Fibroblast of skin of back (primary cell): ENCODE results near the gene EPB41L4B. TPM values are rescaled to one million over a fixed set of nuclear protein-coding genes. Genes with fewer than 3 reads are reported as not detected.
"Not testable (repeated sequence)": the region's sequence is repeated elsewhere in the genome, so short reads cannot be mapped to it uniquely, and the experiment has no call there.

ENCODE experiments used
- DNase-seq: peaks from one replicate; pipeline ENCODE4 v3.0.0-alpha.2; 2013
- polyA plus RNA-seq, 2 experiments: library from polyadenylated mRNA; unstranded; fragments of 120-200 nt; gene quantifications; one replicate each; pipeline ENCODE4 v1.2.1, GENCODE V29; 2013; ENCODE audit not compliant: insufficient read length in 2 of 2

The EPB41L4B gene
- polyA plus RNA-seq (2013, experiment 1 of 2; ENCODE audit: insufficient read length) = 8.0 TPM
- polyA plus RNA-seq (2013, experiment 2 of 2; ENCODE audit: insufficient read length) = 3.3 TPM

DNA sequence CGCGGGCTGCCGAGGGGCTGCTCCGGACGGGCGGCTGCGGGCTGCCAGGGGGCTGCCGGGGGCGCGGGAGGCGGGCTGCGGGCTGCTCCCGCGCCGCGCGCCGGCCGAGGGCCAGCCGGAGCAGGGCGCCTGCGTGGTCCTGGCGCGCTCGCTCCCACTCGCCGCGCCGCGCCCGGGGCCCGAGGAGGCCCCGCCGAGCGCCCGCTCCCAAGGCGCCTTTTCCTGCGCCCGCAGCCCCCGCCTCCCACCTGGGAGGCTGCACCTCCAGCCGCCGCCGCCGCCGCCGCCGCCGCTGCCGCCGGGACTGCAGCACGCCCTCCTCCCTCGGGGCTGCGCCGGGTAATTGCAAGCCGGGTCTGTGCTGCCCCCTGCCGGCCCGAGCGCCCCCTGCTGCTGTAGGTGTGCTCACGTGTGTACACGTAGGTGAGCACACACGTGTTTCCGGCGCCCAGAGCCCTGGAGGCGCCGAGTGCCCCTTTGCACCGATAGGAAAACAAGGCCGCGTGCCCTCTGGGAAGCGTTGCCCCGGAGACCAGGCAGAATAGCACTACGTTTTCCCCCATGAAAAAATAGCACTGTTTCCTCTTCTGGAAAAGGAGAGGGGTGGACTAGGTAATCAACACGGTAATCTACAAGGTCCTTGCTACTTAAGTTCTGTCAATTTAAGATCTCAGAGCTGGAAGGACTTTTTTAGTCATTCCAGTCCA is at the start of gene EPB41L4B:
TSS of gene EPB41L4B (minus strand) at position 318 of the 707 bp plus-strand sequence. CDS start 613 bp downstream, outside the sequence.
- peak; percentile 71 for DNase-seq

- DNase-seq = no peak
Observed at GRCh38 chr9:109369285-109369684, 48.4 kb upstream of the EPB41L4B start.

DNA sequence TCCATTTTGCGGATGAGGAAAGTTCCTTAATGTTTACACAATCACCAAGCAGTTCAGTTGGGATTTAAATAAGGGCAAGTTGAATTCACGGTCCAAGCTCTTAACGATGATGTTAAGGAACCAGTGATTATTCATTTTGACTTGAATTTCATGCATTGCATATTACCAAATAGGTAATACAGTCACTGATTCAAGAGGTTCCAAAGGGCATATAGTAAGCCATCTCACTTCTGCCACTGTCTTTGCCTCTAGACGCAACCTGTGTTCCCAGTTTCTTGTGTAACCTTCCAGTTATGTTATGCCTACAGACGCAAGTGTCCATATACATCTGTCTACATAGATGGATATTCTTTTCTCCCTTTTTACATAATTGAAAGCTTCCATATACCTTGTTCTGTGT is 39.9 kb upstream of the EPB41L4B start:
- no peak for DNase-seq

DNA sequence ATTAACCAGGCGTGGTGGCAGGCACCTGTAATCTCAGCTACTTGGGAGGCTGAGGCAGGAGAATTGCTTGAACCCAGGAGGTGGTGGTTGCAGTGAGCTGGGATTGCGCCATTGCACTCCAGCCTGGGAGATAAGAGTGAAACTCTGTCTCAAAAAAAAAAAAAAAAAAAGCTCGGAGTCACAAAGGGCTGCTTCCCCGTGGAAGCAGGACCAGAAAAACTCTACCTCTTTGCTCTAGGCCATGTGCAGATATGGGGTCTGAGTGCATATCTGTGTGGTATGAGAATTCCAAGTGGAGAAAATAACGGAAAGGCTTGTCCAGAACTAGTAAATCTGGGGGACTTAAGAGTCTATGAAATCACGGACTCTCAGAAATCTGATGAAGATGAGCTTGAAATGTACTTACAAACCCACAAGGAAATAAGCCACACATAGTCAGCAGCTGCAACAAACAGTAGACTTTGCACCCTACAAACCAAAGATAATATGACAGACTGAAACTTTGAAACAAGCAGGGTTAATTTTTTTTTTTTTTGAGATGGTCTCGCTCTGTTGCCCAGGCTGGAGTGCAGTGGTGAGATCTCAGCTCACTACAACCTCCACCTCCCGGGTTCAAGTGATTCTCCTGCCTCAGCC is 38.2 kb upstream of the EPB41L4B start:
- not testable (repeated sequence) for DNase-seq

GRCh38 chr9:109355564-109356297 is 34.9 kb upstream of the EPB41L4B start:
- DNase-seq = no peak

DNA sequence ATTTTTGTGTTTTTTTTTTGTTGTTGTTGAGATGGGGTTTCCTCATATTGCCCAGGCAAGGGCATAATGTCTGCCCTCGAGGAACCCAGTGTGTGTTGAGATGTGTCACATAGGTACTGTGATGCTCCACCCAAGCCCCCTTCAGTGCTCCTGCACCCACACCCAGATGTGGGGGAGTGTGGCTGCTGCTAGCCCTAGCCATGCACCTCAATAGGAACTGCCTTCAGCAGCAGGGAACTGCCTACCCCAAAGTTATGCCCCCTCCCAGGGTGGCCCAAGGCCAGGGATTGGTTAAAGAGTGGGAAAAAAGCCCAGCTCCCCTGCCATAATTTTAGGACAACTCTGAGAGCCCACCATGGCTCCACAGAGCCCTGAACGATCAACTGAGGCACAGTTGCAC is 33.3 kb upstream of the EPB41L4B start:
- DNase-seq = no peak

GRCh38 chr9:109351032-109351431 is 30.2 kb upstream of the EPB41L4B start:
- DNase-seq = no peak

DNA sequence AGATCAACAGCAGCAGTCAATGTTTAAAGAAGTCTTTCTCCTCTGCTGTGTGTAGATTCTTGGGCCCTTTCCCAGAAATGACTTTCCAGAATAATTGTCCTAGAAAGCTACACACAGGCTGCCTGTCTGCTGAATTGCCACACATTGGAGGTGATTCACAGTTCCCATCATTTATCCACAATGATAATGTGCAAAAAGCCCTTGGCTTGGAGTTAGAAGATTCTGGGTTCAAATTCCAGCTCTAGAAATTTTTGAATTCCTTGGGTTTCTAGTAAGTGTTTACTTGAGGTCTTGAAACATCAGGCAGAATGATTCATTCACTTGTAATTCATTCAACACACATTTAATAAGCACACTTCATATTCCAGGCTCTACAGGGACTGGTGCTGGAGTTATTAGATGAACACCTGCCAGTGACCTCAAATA is 28.6 kb upstream of the EPB41L4B start:
- DNase-seq = peak; percentile 95

GRCh38 chr9:109346904-109347303 is 26.0 kb upstream of the EPB41L4B start:
- no peak for DNase-seq

GRCh38 chr9:109344866-109345265 is 24.0 kb upstream of the EPB41L4B start:
- no peak for DNase-seq

GRCh38 chr9:109342878-109343277 is 22.0 kb upstream of the EPB41L4B start:
- no peak for DNase-seq

DNA sequence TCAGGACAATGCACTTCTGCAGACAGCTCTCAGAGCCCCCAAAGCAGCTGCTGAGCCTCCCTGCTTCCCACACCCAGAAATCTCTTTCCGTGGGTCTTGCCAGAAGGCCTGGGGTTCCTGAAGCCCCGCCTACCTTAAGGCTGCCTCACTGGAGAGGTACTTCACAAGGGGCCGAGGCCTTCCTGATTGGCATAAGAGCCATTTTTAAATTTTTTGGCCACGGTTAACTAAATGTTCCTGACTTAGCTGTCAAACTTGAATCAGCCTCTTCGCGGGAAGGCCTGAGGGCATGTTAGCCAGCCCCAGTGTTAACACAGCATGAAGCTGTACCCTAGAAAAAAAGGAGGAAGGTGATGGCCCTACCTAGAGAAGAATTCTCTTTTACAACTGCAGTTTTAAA is 20.7 kb upstream of the EPB41L4B start:
- no peak for DNase-seq

- DNase-seq = not testable (repeated sequence)
Observed at GRCh38 chr9:109340979-109341378, 20.1 kb upstream of the EPB41L4B start.

- DNase-seq = no peak
Observed at GRCh38 chr9:109336409-109336808, 15.6 kb upstream of the EPB41L4B start.

- no peak for DNase-seq
Observed at GRCh38 chr9:109335929-109336328, 15.1 kb upstream of the EPB41L4B start.

- no peak for DNase-seq
Observed at GRCh38 chr9:109335121-109335520, 14.3 kb upstream of the EPB41L4B start.

GRCh38 chr9:109331353-109331752 is 10.5 kb upstream of the EPB41L4B start:
- DNase-seq = no peak

- DNase-seq = no peak
Observed at GRCh38 chr9:109329638-109330258, 8.9 kb upstream of the EPB41L4B start.

GRCh38 chr9:109328978-109329637 is 8.2 kb upstream of the EPB41L4B start:
- DNase-seq = peak; percentile 40

DNA sequence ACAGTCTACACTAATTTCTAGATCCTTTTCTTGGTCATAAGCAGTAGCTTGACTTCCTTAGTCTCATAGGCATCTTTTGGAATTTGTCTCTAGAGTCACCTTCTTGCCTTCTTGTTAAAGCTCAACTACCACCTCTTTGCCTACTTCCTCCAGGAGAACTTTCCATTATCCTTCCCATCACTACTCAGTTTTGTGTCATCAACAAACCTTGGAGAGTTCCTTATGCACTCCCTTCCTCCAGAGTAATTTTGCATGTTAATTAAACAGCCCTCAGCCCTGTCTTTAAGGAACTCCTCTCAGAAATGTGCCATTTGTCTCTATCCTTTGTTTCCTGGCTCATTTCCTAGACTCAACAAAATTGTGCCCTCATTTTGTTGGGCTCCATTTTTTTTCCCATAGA is 4.2 kb upstream of the EPB41L4B start:
- DNase-seq = no peak

GRCh38 chr9:109323771-109324170 is 2.9 kb upstream of the EPB41L4B start:
- DNase-seq = no peak

GRCh38 chr9:109321727-109322126 is 868 bp upstream of the EPB41L4B start:
- no peak for DNase-seq
